Measurements from ENCODE around the gene D2HGDH.
A peak's percentile ranks its signal among the peaks of the same experiment; 100 is the strongest.

D2HGDH gene

GRCh38 chr2:241767464-241768250 is 33.2 kb downstream of the D2HGDH start:
- H3K27me3 Mint-ChIP-seq: no peaks in the 10 kb centered on the region
- no peak overlapping the region for H3K4me3 Mint-ChIP-seq
- H3K9me3 Mint-ChIP-seq: no peaks in the 10 kb centered on the region
- H3K36me3 Mint-ChIP-seq (ENCODE audit: low read depth): peaks cover 3% of the 10 kb centered on the region
- H3K27ac Mint-ChIP-seq: no peak overlapping the region
- peaks cover 25% of the 10 kb centered on the region for H3K4me1 Mint-ChIP-seq (ENCODE audit: low read depth)

- peaks cover 19% of the 10 kb centered on the region for H3K4me1 Mint-ChIP-seq (ENCODE audit: low read depth)
- H3K27me3 Mint-ChIP-seq: no peaks in the 10 kb centered on the region
- no peaks in the 10 kb centered on the region for H3K9me3 Mint-ChIP-seq
- H3K36me3 Mint-ChIP-seq (ENCODE audit: low read depth): no peaks in the 10 kb centered on the region
- no peak overlapping the region for H3K4me3 Mint-ChIP-seq
- no peak overlapping the region for H3K27ac Mint-ChIP-seq
Observed at GRCh38 chr2:241768251-241768711, 33.9 kb downstream of the D2HGDH start.

DNA sequence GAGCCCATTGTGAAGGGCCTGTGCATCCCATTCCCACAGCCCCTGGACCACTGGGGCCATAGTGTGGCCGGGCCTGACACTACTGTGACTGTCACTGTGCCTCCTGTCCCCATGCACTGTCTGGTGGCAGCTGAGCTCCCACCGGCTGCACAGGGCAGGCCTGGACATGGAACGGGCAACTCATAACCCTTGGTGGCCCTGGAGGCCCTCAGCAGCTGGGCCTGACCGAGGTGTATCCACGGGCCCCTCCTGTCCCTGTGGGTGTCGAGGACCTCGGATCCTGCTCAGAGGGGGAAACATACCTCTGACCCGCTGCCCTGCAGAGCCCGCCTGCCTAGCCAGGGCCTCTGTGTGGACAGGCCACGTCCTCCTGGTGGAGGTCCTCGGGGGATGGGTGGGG is 34.4 kb downstream of the D2HGDH start:
- Mint-ChIP-seq H3K9me3 (no peaks in the 10 kb centered on the region), H3K36me3 (ENCODE audit: low read depth) (no peaks in the 10 kb centered on the region), H3K27me3 (no peaks in the 10 kb centered on the region), H3K4me1 (ENCODE audit: low read depth) (peaks cover 13% of the 10 kb centered on the region), H3K27ac (no peak overlapping the region), H3K4me3 (no peak overlapping the region)

- no peak overlapping the region for H3K4me3 Mint-ChIP-seq
- H3K36me3 Mint-ChIP-seq (ENCODE audit: low read depth): no peaks in the 10 kb centered on the region
- no peaks in the 10 kb centered on the region for H3K9me3 Mint-ChIP-seq
- peaks cover 7% of the 10 kb centered on the region for H3K4me1 Mint-ChIP-seq (ENCODE audit: low read depth)
- no peak overlapping the region for H3K27ac Mint-ChIP-seq
- no peaks in the 10 kb centered on the region for H3K27me3 Mint-ChIP-seq
Observed at GRCh38 chr2:241769819-241770184, 35.4 kb downstream of the D2HGDH start.

DNA sequence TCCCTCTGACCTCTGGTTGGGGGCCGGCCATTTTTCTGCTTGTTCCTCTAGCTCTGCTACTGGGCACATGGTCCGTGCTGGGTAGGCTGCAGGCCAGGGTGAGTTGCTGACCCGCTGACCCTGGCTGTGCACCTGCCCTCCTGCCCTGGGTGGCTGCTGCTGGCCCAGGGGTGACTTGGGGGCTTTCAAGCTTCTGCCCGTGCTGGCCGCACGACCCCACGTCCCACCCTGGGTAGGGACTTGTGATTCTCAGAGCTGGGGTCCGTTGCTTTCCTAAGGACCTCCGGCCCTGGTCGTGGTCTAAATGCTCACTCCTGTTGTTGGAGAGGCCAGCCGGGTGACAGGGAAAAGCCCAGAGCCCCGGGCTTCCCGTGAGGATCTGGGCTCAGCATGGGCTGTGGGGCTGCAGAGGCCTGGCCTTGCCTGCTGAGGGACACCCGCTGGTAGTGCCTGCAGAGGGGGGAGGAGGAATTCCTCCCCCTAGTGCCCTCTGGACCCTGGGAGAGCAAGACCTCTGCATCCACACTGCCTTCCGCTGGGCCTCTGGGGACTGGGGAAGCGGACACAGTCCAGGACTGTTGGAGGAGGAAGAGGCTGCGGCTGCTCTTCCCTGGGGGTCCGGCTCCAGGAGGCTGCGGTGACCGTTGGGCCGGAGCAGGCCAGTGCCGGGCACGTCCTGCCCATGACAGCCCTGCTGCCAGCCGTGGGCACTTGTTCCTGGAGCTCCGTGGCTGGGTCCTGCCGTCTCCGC is 35.9 kb downstream of the D2HGDH start:
- H3K27me3 Mint-ChIP-seq: no peaks in the 10 kb centered on the region
- no peaks in the 10 kb centered on the region for H3K9me3 Mint-ChIP-seq
- peaks cover 7% of the 10 kb centered on the region for H3K4me1 Mint-ChIP-seq (ENCODE audit: low read depth)
- no peak overlapping the region for H3K4me3 Mint-ChIP-seq
- H3K36me3 Mint-ChIP-seq (ENCODE audit: low read depth): no peaks in the 10 kb centered on the region
- no peak overlapping the region for H3K27ac Mint-ChIP-seq

DNA sequence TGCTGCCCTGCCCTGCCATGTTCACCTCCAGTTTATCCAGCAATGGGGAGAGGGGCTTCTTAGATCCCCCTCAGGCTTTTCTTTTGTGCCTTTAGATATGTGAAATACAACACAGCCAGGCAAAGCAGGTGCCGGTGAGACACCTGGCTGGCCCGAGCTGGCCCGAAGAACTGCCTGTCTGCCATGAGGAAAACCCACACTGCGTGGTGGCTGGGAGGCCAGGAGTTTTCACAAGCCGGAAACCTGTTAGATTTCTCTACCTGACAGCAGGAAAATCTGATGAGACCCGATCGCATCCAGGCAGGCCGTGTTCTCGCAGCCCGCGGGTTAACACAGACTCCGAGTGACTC is 36.5 kb downstream of the D2HGDH start:
- H3K27ac Mint-ChIP-seq: no peak overlapping the region
- peaks cover 7% of the 10 kb centered on the region for H3K4me1 Mint-ChIP-seq (ENCODE audit: low read depth)
- no peaks in the 10 kb centered on the region for H3K27me3 Mint-ChIP-seq
- no peaks in the 10 kb centered on the region for H3K36me3 Mint-ChIP-seq (ENCODE audit: low read depth)
- no peaks in the 10 kb centered on the region for H3K9me3 Mint-ChIP-seq
- no peak overlapping the region for H3K4me3 Mint-ChIP-seq

GRCh38 chr2:241771286-241772062 is 37.0 kb downstream of the D2HGDH start:
- Mint-ChIP-seq H3K9me3 (no peaks in the 10 kb centered on the region), H3K4me1 (ENCODE audit: low read depth) (peaks cover 7% of the 10 kb centered on the region), H3K27ac (no peak overlapping the region), H3K4me3 (no peak overlapping the region), H3K36me3 (ENCODE audit: low read depth) (no peaks in the 10 kb centered on the region), H3K27me3 (no peaks in the 10 kb centered on the region)

DNA sequence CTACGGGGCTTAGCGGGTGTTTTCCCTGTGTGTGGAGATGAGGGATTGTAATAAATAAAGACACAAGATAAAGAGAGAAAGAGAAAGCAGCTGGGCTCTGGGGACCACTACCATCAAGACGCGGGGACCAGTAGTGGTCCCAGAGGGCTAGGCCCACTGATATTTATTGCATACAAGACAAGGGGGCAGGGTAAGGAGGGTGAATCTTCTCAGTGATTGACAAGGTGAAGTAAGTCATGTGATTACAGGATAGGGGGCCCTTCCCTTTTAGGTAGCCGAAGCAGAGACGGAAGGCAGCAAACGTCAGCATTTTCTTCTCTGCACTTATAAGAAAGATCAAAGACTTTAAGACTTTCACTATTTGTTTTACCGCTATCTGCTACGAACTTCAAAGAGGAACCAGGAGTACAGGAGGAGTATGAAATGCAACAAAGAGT is 37.7 kb downstream of the D2HGDH start:
- Mint-ChIP-seq H3K9me3 (no peaks in the 10 kb centered on the region), H3K4me3 (peak overlapping the region; percentile 7), H3K36me3 (ENCODE audit: low read depth) (no peaks in the 10 kb centered on the region), H3K27me3 (no peaks in the 10 kb centered on the region), H3K27ac (no peak overlapping the region), H3K4me1 (ENCODE audit: low read depth) (peaks cover 7% of the 10 kb centered on the region)

GRCh38 chr2:241773511-241774418 is 39.3 kb downstream of the D2HGDH start:
- Mint-ChIP-seq H3K27ac (no peak overlapping the region), H3K4me3 (no peak overlapping the region), H3K4me1 (ENCODE audit: low read depth) (peaks cover 7% of the 10 kb centered on the region), H3K27me3 (no peaks in the 10 kb centered on the region), H3K9me3 (no peaks in the 10 kb centered on the region), H3K36me3 (ENCODE audit: low read depth) (no peaks in the 10 kb centered on the region)

DNA sequence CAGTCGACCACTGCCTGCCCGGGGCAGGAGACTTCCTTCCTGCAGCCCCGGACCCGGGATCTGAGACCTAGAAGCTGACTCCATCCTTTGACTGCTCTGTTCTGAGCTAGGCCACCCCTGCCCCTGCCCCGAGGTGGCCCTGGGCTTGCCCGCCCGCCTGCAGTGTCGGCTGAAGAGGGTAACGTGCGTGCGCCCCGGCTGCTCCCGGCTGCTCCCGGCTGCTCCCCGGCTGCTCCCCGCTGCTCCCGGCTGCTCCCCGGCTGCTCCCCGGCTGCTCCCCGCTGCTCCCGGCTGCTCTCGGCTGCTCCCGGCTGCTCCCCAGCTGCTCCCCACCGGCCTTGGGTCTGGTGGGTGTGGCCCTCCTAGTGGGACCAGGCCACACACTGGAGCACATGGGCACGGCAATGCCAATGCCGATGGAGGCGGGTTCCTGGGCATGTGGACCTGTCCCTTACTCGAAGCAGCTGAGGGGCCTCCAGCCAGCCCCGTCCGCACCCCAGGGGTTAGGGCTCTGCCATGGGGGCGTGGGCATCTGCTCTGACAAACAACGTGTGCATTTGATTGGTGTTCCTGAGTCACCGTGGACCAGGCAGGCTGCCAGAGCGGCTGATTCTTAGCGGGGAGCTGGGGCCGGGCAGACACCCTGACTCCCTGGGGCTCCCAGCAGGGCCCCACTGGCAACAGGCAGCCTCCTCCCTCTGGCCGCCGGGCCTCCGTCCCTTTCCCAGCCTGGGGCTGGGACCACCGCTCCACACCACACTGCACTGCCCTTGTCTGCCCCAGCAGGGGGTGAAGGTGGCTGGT is 40.2 kb downstream of the D2HGDH start:
- H3K9me3 Mint-ChIP-seq: no peaks in the 10 kb centered on the region
- peaks cover 7% of the 10 kb centered on the region for H3K4me1 Mint-ChIP-seq (ENCODE audit: low read depth)
- H3K36me3 Mint-ChIP-seq (ENCODE audit: low read depth): no peaks in the 10 kb centered on the region
- H3K27ac Mint-ChIP-seq: no peak overlapping the region
- no peaks in the 10 kb centered on the region for H3K27me3 Mint-ChIP-seq
- no peak overlapping the region for H3K4me3 Mint-ChIP-seq

- H3K27me3 Mint-ChIP-seq: no peaks in the 10 kb centered on the region
- no peak overlapping the region for H3K4me3 Mint-ChIP-seq
- H3K4me1 Mint-ChIP-seq (ENCODE audit: low read depth): peaks cover 7% of the 10 kb centered on the region
- no peak overlapping the region for H3K27ac Mint-ChIP-seq
- H3K36me3 Mint-ChIP-seq (ENCODE audit: low read depth): no peaks in the 10 kb centered on the region
- H3K9me3 Mint-ChIP-seq: no peaks in the 10 kb centered on the region
Observed at GRCh38 chr2:241775223-241776177, 41.1 kb downstream of the D2HGDH start.

DNA sequence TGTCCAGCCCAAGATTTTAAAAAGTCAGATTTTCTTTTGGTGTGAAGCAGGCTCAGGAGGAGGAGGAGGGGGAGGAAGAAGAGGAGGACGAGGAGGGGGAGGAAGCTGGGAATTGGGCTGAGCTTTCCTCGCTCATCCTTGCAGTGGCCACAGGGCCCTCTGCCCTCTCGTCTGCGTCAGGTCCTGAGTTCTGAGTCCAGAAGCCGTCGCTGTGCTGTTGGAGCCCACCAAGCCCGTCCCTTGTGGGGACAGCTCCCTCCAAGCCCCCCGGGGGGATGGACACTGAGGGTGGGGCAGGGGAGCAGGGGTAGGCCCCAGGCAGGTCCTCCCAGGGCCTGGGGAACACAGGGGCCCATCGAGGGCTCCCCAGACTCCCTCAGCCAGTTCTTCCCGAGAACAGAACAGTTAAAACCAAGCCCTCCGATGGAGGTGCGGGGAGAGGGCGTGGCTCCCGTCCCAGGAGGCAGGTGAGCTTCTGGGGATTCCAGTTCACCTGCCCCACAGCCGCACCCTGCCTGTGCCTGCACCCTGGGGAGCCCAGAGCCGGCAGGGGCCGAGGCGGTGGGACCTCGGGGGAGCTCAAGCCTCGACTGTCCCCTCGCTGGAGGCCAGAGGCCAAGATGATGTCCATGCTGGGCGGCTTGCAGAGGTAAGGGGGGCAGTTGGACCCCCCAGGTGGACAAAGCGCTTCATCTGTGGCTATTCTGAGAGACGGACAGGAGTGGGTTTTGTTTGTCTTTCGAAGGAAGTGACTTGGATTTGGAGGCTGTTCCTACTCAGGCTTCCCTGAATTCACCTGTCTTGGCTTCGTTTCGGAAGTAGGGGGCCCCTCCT is 42.1 kb downstream of the D2HGDH start, which contains the start of gene GAL3ST2:
Gene GAL3ST2, plus strand, starts transcription at position 487 of the 834 bp plus-strand sequence. Its CDS starts 134 bp downstream, at position 621.
- Mint-ChIP-seq H3K4me1 (ENCODE audit: low read depth) (peaks cover 7% of the 10 kb centered on the region), H3K27ac (no peak within 1 kb of the TSS), H3K9me3 (peaks cover 7% of the 10 kb centered on the region), H3K4me3 (no peak within 1 kb of the TSS), H3K36me3 (ENCODE audit: low read depth) (peaks cover 6% of the 10 kb centered on the region), H3K27me3 (no peaks in the 10 kb centered on the region)

Data from stimulated activated naive CD8-positive, alpha-beta T cell treated with anti-CD3 and anti-CD28 coated beads, Interleukin-15, Interleukin-2, amounts not matched to agents 100 ng/mL and 50 ng/mL, for 24 hours (primary cell).